GM23338 (cell line): ENCODE data around the gene RABGAP1L.

Experiments
- CREB1 ChIP-seq: fragments of 250-450 bp; sonication (Bioruptor Pico); IDR thresholded peaks from 2 replicates; pipeline ENCODE4 v1.5.0; 2020; ENCODE audit warnings: low read depth, mild to moderate bottlenecking, moderate library complexity
- EZH2 ChIP-seq: fragments of 200-600 bp; sonication (generic); IDR thresholded peaks from one replicate; pipeline ENCODE4 v1.8.0; 2017; ENCODE audit warnings: antibody characterized with exemption, mild to moderate bottlenecking, low read depth; ENCODE audit not compliant: unreplicated experiment
- EZH2phosphoT487 ChIP-seq: fragments of 200-600 bp; sonication (generic); IDR thresholded peaks from one replicate; pipeline ENCODE4 v1.8.1; 2018; ENCODE audit warnings: antibody characterized with exemption; ENCODE audit not compliant: unreplicated experiment
- JUNB ChIP-seq: IDR thresholded peaks from one replicate; pipeline ENCODE4 v1.6.1; 2016; ENCODE audit warnings: antibody characterized with exemption; ENCODE audit not compliant: unreplicated experiment
- NANOG ChIP-seq: IDR thresholded peaks from 2 replicates; pipeline ENCODE4 v1.6.1; 2016; ENCODE audit warnings: antibody characterized with exemption, borderline replicate concordance
- POLR2AphosphoS5 ChIP-seq: IDR thresholded peaks from 2 replicates; pipeline ENCODE4 v1.6.1; 2016; ENCODE audit warnings: antibody characterized with exemption, low read depth
- STAT1 ChIP-seq: IDR thresholded peaks from one replicate; pipeline ENCODE4 v1.6.1; 2016; ENCODE audit warnings: antibody characterized with exemption; ENCODE audit not compliant: unreplicated experiment
- ZNF114 ChIP-seq: fragments of 250-450 bp; sonication (Bioruptor Pico); IDR thresholded peaks from 2 replicates; pipeline ENCODE4 v1.5.0; 2020; ENCODE audit warnings: mild to moderate bottlenecking, moderate library complexity
- ZNF331 ChIP-seq: fragments of 250-450 bp; sonication (Bioruptor Pico); IDR thresholded peaks from 2 replicates; pipeline ENCODE4 v1.5.0; 2020; ENCODE audit warnings: low read depth, mild to moderate bottlenecking, moderate library complexity
- TF ChIP-seq, protein P1 (sequence below), 2 experiments: fragments of 200-600 bp in 1 of 2; sonication (generic) in 1 of 2; conservative IDR thresholded peaks; 2 replicates each; pipeline versions ENCODE4 v1.5.1 to v1.6.1; 2016 to 2017; ENCODE audit warnings: antibody characterized with exemption in 2 of 2, low read depth in 2 of 2, mild to moderate bottlenecking in 2 of 2, moderate library complexity in 1 of 2
- TF ChIP-seq, protein P2 (sequence below): IDR thresholded peaks from one replicate; pipeline ENCODE4 v1.6.1; 2018; ENCODE audit warnings: antibody characterized with exemption; ENCODE audit not compliant: unreplicated experiment
- TF ChIP-seq, protein P3 (sequence below): IDR thresholded peaks from 2 replicates; pipeline ENCODE4 v1.6.1; 2016; ENCODE audit warnings: antibody characterized with exemption

DNA sequence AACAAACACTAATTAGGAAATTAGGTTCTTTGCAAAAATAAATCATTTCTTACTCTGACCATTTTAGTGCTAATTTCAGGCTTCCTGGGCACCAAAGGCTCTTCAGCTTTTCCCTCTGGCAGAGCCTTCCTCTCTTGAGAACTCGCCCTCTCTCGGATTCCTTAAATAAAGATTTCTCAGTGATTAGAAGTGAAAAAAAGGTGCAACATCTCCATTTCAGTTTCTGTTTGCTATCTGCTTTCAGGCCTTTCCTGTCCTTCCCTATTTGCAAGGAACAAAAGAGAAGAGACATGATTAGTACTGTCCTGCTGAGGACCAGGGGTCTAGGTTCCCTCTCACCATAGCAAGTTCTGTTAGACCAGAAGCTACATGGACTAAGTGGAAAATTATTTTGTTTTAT lies 812.6 kb downstream of the RABGAP1L start:
- TF ChIP-seq, protein P1, sequence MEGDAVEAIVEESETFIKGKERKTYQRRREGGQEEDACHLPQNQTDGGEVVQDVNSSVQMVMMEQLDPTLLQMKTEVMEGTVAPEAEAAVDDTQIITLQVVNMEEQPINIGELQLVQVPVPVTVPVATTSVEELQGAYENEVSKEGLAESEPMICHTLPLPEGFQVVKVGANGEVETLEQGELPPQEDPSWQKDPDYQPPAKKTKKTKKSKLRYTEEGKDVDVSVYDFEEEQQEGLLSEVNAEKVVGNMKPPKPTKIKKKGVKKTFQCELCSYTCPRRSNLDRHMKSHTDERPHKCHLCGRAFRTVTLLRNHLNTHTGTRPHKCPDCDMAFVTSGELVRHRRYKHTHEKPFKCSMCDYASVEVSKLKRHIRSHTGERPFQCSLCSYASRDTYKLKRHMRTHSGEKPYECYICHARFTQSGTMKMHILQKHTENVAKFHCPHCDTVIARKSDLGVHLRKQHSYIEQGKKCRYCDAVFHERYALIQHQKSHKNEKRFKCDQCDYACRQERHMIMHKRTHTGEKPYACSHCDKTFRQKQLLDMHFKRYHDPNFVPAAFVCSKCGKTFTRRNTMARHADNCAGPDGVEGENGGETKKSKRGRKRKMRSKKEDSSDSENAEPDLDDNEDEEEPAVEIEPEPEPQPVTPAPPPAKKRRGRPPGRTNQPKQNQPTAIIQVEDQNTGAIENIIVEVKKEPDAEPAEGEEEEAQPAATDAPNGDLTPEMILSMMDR (conservative IDR thresholded peaks at IDR 0.05; ENCODE audit: low read depth in 2 of 2): no peak
- TF ChIP-seq JUNB (no peak), NANOG (no peak), POLR2AphosphoS5 (no peak), EZH2 (no peak), EZH2phosphoT487 (no peak), CREB1 (no peak), STAT1 (no peak), ZNF114 (CRISPR knock-in tag) (no peak), ZNF331 (no peak)
- TF ChIP-seq, protein P2, sequence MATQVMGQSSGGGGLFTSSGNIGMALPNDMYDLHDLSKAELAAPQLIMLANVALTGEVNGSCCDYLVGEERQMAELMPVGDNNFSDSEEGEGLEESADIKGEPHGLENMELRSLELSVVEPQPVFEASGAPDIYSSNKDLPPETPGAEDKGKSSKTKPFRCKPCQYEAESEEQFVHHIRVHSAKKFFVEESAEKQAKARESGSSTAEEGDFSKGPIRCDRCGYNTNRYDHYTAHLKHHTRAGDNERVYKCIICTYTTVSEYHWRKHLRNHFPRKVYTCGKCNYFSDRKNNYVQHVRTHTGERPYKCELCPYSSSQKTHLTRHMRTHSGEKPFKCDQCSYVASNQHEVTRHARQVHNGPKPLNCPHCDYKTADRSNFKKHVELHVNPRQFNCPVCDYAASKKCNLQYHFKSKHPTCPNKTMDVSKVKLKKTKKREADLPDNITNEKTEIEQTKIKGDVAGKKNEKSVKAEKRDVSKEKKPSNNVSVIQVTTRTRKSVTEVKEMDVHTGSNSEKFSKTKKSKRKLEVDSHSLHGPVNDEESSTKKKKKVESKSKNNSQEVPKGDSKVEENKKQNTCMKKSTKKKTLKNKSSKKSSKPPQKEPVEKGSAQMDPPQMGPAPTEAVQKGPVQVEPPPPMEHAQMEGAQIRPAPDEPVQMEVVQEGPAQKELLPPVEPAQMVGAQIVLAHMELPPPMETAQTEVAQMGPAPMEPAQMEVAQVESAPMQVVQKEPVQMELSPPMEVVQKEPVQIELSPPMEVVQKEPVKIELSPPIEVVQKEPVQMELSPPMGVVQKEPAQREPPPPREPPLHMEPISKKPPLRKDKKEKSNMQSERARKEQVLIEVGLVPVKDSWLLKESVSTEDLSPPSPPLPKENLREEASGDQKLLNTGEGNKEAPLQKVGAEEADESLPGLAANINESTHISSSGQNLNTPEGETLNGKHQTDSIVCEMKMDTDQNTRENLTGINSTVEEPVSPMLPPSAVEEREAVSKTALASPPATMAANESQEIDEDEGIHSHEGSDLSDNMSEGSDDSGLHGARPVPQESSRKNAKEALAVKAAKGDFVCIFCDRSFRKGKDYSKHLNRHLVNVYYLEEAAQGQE: no peak
- TF ChIP-seq, protein P3, sequence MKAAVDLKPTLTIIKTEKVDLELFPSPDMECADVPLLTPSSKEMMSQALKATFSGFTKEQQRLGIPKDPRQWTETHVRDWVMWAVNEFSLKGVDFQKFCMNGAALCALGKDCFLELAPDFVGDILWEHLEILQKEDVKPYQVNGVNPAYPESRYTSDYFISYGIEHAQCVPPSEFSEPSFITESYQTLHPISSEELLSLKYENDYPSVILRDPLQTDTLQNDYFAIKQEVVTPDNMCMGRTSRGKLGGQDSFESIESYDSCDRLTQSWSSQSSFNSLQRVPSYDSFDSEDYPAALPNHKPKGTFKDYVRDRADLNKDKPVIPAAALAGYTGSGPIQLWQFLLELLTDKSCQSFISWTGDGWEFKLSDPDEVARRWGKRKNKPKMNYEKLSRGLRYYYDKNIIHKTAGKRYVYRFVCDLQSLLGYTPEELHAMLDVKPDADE: no peak
